PC-9 (cell line): ENCODE results near the gene MCC. TPM values are rescaled to one million over a fixed set of nuclear protein-coding genes. Genes with fewer than 3 reads are reported as not detected.

ENCODE experiments used
- BruUV-seq: library from RNA; stranded (reverse); fragments of 400-500 nt; replicated peaks from 2 replicates; lab custom pipeline; 2021; lab: Mats Ljungman, UMichigan
- CTCF ChIA-PET: fragments of 300-600 bp; sonication (Branson Sonifier 250); formaldehyde crosslinking; loops from one replicate; lab custom pipeline; 2022; ENCODE audit warnings: antibody characterized with exemption; lab: Charles Lee
- POLR2A ChIA-PET: fragments of 300-600 bp; sonication (Branson Sonifier 250); formaldehyde crosslinking; loops from one replicate; lab custom pipeline; 2022; ENCODE audit warnings: antibody characterized with exemption; ENCODE audit not compliant: unreplicated experiment; lab: Charles Lee
- DNase-seq, 2 experiments: peaks; one replicate each; pipeline versions ENCODE4 v3.0.0 to v3.0.0-alpha.2; 2015 to 2022; ENCODE audit warnings: mixed read lengths in 1 of 2
- H2AFZ ChIP-seq: fragments of 200-600 bp; sonication (generic); 2 replicates; pipeline ENCODE4 v1.8.1; 2017; ENCODE audit warnings: antibody characterized with exemption
- H3F3A ChIP-seq: fragments of 200-600 bp; sonication (generic); 2 replicates; pipeline ENCODE4 v1.8.1; 2017; ENCODE audit warnings: antibody characterized with exemption, mild to moderate bottlenecking, low read depth; ENCODE audit not compliant: insufficient read depth
- H3K27ac ChIP-seq: fragments of 200-600 bp; sonication (generic); 2 replicates; pipeline ENCODE4 v1.6.1; 2016; ENCODE audit warnings: mixed run types
- H3K27me3 ChIP-seq: fragments of 200-600 bp; sonication (generic); 2 replicates; pipeline ENCODE4 v1.6.1; 2016; ENCODE audit warnings: low read depth, mixed run types; ENCODE audit not compliant: insufficient read depth
- H3K36me3 ChIP-seq: fragments of 200-600 bp; sonication (generic); 2 replicates; pipeline ENCODE4 v1.6.1; 2016; ENCODE audit warnings: low read depth, mixed run types
- H3K4me1 ChIP-seq: fragments of 200-600 bp; sonication (generic); replicated peaks from 2 replicates; pipeline ENCODE4 v1.6.1; 2016; ENCODE audit warnings: mixed run types; ENCODE audit not compliant: insufficient read depth
- H3K4me2 ChIP-seq: fragments of 200-600 bp; sonication (generic); 2 replicates; pipeline ENCODE4 v1.6.1; 2017; ENCODE audit warnings: mixed run types
- H3K4me3 ChIP-seq: fragments of 200-600 bp; sonication (generic); 2 replicates; pipeline ENCODE4 v1.6.1; 2016; ENCODE audit warnings: mixed run types
- H3K79me2 ChIP-seq: fragments of 200-600 bp; sonication (generic); 2 replicates; pipeline ENCODE4 v1.6.1; 2017; ENCODE audit warnings: low read depth, mixed run types
- H3K9me2 ChIP-seq: fragments of 200-600 bp; sonication (generic); 2 replicates; pipeline ENCODE4 v1.8.1; 2017; ENCODE audit warnings: mild to moderate bottlenecking; ENCODE audit not compliant: insufficient read depth
- H3K9me3 ChIP-seq: fragments of 200-600 bp; sonication (generic); 2 replicates; pipeline ENCODE4 v1.8.1; 2016; ENCODE audit warnings: low read depth; ENCODE audit not compliant: insufficient read depth
- H4K20me1 ChIP-seq: fragments of 200-600 bp; sonication (generic); 2 replicates; pipeline ENCODE4 v1.8.1; 2017; ENCODE audit not compliant: insufficient read depth
- EZH2 ChIP-seq: fragments of 200-600 bp; sonication (generic); IDR thresholded peaks from 2 replicates; pipeline ENCODE4 v1.8.0; 2017; ENCODE audit warnings: antibody characterized with exemption, low read depth
- intact Hi-C: fragments of 100-400 bp; cut with micrococcal nuclease; formaldehyde crosslinking; loops from one replicate; pipeline ENCODE4 v1.10.0; 2022; ENCODE audit not compliant: unreplicated experiment
- total RNA-seq: library from RNA; stranded (reverse); gene quantifications from 2 replicates; pipeline ENCODE4 v1.2.3, GENCODE V29; 2021
- TF ChIP-seq, protein P1 (sequence below): fragments of 200-600 bp; sonication (generic); conservative IDR thresholded peaks from 2 replicates; pipeline ENCODE4 v1.6.1; 2017; ENCODE audit warnings: mixed run types, antibody characterized with exemption, mild to moderate bottlenecking, moderate library complexity

The MCC gene
- total RNA-seq, 1 experiment from 2014 or later = 2.5 TPM

DNA sequence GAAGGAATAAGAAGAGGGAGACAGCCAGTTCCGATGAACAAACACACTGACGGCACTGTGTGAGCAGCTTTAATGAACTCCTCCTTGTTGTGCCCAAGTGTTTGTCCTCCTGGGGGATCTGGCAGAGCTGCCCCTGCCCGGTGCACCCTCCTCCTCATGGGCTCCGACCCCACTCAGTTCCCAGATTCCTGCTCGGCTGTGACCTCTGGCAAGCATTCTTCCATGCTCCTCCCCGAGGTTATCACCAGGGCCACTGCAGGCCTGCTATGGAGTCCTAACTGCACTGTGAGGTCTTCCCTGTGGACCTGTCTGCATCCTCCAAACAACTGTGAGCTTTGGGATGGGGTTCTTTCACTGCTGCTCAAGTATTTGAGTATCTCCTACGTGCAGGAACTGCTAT lies 369.5 kb downstream of the MCC start:
- POLR2A ChIA-PET = no interaction called here
- H3K27ac ChIP-seq = no peak overlapping the region
- no peaks in the 10 kb centered on the region for H3K9me3 ChIP-seq
- no peaks in the 10 kb centered on the region for H3K36me3 ChIP-seq
- TF ChIP-seq, protein P1, sequence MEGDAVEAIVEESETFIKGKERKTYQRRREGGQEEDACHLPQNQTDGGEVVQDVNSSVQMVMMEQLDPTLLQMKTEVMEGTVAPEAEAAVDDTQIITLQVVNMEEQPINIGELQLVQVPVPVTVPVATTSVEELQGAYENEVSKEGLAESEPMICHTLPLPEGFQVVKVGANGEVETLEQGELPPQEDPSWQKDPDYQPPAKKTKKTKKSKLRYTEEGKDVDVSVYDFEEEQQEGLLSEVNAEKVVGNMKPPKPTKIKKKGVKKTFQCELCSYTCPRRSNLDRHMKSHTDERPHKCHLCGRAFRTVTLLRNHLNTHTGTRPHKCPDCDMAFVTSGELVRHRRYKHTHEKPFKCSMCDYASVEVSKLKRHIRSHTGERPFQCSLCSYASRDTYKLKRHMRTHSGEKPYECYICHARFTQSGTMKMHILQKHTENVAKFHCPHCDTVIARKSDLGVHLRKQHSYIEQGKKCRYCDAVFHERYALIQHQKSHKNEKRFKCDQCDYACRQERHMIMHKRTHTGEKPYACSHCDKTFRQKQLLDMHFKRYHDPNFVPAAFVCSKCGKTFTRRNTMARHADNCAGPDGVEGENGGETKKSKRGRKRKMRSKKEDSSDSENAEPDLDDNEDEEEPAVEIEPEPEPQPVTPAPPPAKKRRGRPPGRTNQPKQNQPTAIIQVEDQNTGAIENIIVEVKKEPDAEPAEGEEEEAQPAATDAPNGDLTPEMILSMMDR = no peak
- TF ChIP-seq EZH2 = no peak
- no peaks in the 10 kb centered on the region for H3K9me2 ChIP-seq
- H3K4me1 ChIP-seq = no peaks in the 10 kb centered on the region
- no peaks in the 10 kb centered on the region for H3K79me2 ChIP-seq
- no peak for DNase-seq
- CTCF ChIA-PET = no interaction called here
- no peaks in the 10 kb centered on the region for H4K20me1 ChIP-seq
- no peak overlapping the region for H3K4me3 ChIP-seq
- H3K4me2 ChIP-seq = no peak overlapping the region
- intact Hi-C loops = no loop called here
- no TSS peak for BruUV-seq
- H3F3A ChIP-seq = no peaks in the 10 kb centered on the region
- H2AFZ ChIP-seq = no peak overlapping the region
- no peaks in the 10 kb centered on the region for H3K27me3 ChIP-seq

- no peak for DNase-seq
- BruUV-seq = no TSS peak
- no peak overlapping the region for H3K4me3 ChIP-seq
- ChIA-PET POLR2A (no interaction called here), CTCF (no interaction called here)
- no peaks in the 10 kb centered on the region for H3K4me1 ChIP-seq
- intact Hi-C loops = no loop called here
- no peak overlapping the region for H3K4me2 ChIP-seq
- no peaks in the 10 kb centered on the region for H3K27me3 ChIP-seq
- H3K9me2 ChIP-seq = no peaks in the 10 kb centered on the region
- no peak overlapping the region for H2AFZ ChIP-seq
- H3K79me2 ChIP-seq = no peaks in the 10 kb centered on the region
- no peak overlapping the region for H3K27ac ChIP-seq
- H3K36me3 ChIP-seq = no peaks in the 10 kb centered on the region
- no peaks in the 10 kb centered on the region for H4K20me1 ChIP-seq
- H3F3A ChIP-seq = no peaks in the 10 kb centered on the region
- TF ChIP-seq, protein P1 = no peak
- TF ChIP-seq EZH2 = no peak
- H3K9me3 ChIP-seq = no peaks in the 10 kb centered on the region
Measured at GRCh38 chr5:113118298-113118697, 370.0 kb downstream of the MCC start.

- intact Hi-C loops = no loop called here
- H3K9me3 ChIP-seq = no peaks in the 10 kb centered on the region
- H3K4me1 ChIP-seq = no peaks in the 10 kb centered on the region
- BruUV-seq = no TSS peak
- H3K27ac ChIP-seq = no peak overlapping the region
- H3K36me3 ChIP-seq = no peaks in the 10 kb centered on the region
- ChIA-PET CTCF (no interaction called here), POLR2A (no interaction called here)
- H2AFZ ChIP-seq = no peak overlapping the region
- TF ChIP-seq EZH2 = no peak
- TF ChIP-seq, protein P1 = no peak
- H3K4me3 ChIP-seq = no peak overlapping the region
- H3K4me2 ChIP-seq = no peak overlapping the region
- no peaks in the 10 kb centered on the region for H3K9me2 ChIP-seq
- no peaks in the 10 kb centered on the region for H3K79me2 ChIP-seq
- DNase-seq = no peak
- no peaks in the 10 kb centered on the region for H3K27me3 ChIP-seq
- H3F3A ChIP-seq = no peaks in the 10 kb centered on the region
- no peaks in the 10 kb centered on the region for H4K20me1 ChIP-seq
Measured at GRCh38 chr5:113117543-113118115, 370.6 kb downstream of the MCC start.
